HG03095 (cell line): ENCODE data around the gene TOGARAM1.

Source experiments
- ATAC-seq: cut with Tn5 transposase; IDR thresholded peaks from one replicate; pipeline ENCODE4 v1.9.1; 2021; ENCODE audit warnings: moderate library complexity; ENCODE audit not compliant: unreplicated experiment

The TOGARAM1 gene

GRCh38 chr14:44962334-44963043, 499 bp downstream of the TOGARAM1 start:
- peak; percentile 21 for ATAC-seq

- no peak for ATAC-seq
Measured at GRCh38 chr14:44963044-44963528, 1.1 kb downstream of the TOGARAM1 start.

DNA sequence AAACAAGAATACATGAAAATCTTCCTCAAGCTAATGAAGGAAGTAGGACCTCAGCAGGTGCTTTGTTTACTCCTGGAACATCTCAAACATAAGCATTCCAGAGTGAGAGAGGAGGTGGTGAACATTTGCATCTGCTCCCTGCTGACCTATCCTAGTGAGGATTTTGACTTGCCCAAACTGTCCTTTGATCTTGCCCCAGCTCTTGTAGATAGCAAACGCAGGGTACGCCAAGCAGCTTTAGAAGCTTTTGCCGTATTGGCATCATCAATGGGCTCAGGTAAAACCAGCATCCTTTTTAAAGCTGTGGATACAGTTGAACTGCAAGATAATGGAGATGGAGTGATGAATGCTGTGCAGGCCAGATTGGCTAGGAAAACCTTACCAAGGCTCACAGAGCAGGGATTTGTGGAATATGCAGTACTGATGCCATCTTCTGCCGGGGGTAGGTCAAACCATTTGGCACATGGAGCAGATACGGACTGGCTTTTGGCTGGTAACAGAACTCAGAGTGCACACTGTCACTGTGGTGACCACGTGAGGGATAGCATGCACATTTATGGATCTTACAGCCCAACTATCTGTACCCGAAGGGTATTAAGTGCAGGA, 1.9 kb downstream of the TOGARAM1 start:
- no peak for ATAC-seq

GRCh38 chr14:44966601-44967336, 4.8 kb downstream of the TOGARAM1 start:
- no peak for ATAC-seq

DNA sequence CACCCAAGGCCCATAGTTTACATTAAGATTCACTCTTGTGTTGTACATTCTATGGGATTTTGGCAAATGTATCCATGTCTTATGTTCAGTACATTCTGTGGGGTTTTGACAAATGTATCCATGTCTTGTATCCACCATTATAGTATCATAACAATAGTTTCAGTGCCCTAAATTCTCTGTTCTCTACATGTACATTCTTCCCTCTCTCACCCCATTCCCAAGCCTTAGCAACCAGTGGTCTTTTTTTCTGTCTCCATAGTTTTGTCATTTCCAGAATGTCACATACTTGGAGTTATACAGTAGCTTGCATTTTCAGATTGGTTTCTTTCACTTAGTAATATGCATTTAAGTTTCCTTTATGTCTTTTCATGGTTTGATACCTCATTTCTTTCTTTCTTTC, 6.7 kb downstream of the TOGARAM1 start:
- ATAC-seq = no peak

- ATAC-seq = no peak
Measured at GRCh38 chr14:44970907-44971306, 8.9 kb downstream of the TOGARAM1 start.

DNA sequence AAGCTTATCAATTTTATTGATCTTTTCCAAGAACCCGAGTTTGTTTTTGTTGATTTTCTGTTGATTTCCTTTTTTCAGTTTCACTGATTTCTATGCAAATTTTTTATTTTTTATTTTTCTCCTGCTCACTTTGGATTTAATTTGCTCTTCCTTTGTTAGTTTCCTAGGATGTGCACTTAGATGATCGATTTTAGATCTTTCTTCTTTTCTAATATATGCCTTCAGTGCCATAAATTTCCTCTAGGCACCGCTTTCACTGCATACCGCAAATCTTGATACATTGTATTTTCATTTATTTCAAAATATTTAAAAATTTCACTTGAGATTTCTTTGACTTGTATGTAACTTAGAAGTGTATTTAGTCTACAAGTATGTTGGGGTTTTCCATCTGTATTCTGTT, 9.5 kb downstream of the TOGARAM1 start:
- ATAC-seq = no peak

- no peak for ATAC-seq
Measured at GRCh38 chr14:44979273-44979672, 17.3 kb downstream of the TOGARAM1 start.

DNA sequence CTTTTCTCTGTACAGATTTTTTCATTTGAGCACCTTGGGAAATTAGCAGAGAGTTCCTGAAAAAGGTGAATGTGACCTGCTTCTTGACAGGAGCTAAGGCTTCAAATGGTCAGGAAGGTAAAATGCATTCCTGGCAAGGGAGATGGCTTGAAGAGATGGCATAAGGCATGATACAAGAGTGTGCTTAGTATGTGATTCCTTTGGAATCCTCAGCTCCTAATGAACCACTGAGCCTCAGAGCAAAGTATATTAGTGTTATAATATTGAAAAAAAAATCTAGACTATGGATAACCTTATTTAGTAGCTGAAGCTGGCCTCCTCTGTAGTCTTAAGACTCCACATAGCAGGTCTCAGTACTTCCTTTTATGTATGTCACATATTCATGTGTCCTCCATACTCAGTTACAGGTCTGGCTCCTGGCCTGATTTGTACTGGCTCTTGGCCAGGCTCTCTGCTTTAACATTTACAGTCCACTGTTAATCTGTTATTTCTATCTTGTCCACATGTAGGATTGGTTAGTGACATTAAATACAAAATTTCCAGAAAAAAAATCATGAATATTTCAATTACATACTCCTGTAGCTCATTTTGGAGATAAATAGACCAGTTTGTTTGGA, 17.9 kb downstream of the TOGARAM1 start:
- ATAC-seq = no peak

DNA sequence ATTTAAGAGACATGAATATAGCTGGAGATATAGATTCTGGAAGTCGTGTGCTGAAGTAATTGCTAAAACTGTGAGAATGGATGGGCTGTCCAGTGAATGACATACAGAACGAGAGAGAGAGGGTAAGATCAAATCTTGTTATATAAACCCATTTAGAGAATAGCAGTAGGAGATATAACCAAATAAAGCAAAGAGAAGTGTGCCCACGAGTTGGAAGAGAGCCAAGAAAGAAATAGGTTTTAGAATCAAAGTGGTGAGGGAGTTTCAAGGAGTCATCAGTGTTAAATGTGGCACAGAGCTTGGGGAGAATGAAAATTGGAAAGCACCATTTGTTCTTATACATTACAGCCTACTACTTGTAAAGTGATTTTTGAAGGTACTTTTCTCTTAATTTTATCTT, 19.2 kb downstream of the TOGARAM1 start:
- no peak for ATAC-seq

DNA sequence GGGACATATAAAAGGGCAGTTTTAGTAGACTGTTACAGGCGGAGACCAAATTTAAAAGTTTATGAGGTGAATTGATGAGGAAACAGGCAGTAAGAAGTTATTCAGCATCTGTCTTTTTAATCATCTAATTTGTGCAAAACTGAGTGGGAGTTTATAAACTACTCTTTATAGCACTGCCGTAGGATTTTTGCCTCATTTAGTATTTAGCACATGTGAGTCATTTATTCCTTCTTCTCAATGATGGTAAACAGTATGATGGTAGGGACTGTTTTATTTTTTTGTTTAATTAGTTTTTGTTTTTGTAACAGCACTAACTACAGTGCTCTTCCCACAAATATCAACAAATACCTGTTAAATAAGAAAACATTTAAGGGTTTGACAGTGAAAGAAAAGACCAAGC, 20.6 kb downstream of the TOGARAM1 start:
- no peak for ATAC-seq

GRCh38 chr14:44988694-44989093, 26.7 kb downstream of the TOGARAM1 start:
- ATAC-seq = no peak

DNA sequence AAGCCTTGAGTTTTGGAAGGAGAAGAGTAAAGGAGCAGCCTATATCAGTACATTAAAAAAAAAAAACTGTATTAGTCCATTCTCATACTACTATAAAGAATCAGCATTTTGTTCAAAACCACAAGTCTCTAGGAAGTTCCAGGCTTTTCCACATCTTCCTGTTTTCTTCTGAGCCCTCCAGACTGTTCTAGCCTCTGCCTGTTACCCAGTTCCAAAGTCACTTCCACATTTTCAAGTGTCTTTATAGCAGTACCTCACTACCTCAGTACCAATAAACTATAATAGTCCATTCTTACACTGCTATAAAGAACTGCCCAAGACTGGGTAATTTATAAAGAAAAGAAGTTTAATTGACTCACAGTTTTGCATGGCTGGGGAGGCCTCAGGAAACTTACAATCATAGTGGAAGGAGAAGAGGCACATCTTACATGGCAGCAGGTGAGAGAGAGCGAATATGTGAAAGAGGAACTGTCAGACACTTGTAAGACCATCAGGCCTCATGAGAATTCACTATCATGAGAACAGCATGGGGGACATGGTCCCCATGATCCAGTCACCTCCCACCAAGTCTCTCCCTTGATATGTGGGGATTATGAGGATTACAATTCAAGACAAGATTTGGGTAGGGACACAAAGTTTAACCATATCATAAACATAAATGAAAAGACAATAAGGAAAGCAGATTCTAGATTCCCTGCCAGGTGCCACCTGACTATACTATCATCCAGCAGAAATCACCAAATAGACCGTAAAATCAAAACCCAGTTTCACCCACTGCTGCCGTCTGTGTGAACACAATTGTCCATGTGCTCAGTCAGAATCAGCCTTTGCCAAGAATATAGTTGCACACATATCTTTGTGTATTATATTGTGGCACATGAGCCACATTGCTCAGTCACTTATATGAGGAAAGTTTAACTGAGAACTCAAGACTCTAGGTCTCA, 27.8 kb downstream of the TOGARAM1 start:
- no peak for ATAC-seq

- ATAC-seq = no peak
Measured at GRCh38 chr14:44990533-44990932, 28.5 kb downstream of the TOGARAM1 start.

DNA sequence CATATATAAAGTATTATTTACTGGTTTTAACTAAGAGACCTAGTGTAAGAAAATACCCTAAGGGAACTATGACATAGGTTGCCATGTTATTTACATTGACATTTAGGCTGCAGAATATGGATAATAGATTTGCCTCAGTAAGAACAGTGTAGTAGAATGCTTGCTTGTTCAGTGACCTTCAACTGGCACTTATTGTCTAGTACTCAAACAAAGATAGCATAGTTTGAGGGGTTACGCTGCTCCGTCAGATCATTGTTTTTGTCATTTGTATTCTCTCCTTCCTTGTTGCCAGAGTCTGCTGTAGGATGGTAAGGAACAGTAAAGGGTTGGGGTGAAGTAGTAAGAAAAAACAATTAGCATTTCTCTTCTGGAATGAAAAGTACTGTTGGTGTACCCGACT, 33.2 kb downstream of the TOGARAM1 start:
- ATAC-seq = no peak

- ATAC-seq = no peak
Measured at GRCh38 chr14:44995770-44996294, 33.8 kb downstream of the TOGARAM1 start.

- ATAC-seq = no peak
Measured at GRCh38 chr14:45003924-45004323, 41.9 kb downstream of the TOGARAM1 start.

GRCh38 chr14:45015133-45015532, 53.1 kb downstream of the TOGARAM1 start:
- ATAC-seq = no peak

DNA sequence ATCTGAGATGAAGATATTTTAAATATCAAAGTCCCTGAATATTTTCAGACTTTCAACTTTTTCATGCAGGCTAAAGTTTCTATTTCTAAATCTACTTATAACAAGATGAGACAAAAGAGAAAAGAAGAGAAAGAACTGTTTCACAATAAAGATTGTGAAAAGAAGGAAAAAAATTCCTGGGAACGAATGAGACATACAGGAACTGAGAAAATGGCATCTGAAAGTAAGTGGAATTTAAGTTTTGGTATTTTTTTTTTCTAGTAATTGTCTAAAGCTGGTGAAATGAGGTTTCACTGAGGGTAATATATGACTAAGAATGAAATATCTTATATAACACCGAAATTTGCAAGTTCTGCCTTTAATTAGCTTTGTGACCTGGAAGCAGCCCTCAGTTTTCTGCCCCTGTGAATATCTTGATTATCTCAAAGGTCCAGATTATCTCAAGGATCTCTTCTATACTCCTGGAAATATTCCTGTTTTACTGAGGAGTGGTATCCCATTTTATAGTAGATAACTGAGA, 66.2 kb downstream of the TOGARAM1 start:
- no peak for ATAC-seq

DNA sequence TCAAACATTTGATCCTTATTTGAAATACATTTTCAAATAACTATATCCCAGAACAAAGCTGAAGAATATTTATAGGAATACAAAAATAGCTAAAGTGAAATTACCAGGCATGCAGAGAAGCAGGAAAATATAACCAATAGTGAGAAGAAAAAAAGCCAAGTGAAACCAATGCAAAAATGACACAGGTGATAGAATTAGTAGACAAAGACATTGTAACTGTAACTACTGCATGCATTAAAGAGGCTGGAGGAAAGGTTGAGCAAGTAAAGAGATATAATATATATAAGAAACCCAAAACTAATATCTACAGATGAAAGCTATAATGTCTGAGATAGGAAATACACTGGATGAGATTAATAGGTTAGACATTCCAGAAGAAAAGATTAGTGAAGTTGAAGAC, 72.7 kb downstream of the TOGARAM1 start:
- no peak for ATAC-seq
